Measurements from ENCODE around the gene ZNF726. TPM values are rescaled to one million over a fixed set of nuclear protein-coding genes. Genes with fewer than 3 reads are reported as not detected.
"Not testable (repeated sequence)": the region's sequence is repeated elsewhere in the genome, so short reads cannot be mapped to it uniquely, and the experiment has no call there.

Gene ZNF726
- total and polyA plus RNA-seq, 2 experiments from 2014 or later: 0.48 to 0.66 TPM

GRCh38 chr19:23876261-23876660, 38.4 kb upstream of the ZNF726 start (continued):
- TF ChIP-seq, protein P1, sequence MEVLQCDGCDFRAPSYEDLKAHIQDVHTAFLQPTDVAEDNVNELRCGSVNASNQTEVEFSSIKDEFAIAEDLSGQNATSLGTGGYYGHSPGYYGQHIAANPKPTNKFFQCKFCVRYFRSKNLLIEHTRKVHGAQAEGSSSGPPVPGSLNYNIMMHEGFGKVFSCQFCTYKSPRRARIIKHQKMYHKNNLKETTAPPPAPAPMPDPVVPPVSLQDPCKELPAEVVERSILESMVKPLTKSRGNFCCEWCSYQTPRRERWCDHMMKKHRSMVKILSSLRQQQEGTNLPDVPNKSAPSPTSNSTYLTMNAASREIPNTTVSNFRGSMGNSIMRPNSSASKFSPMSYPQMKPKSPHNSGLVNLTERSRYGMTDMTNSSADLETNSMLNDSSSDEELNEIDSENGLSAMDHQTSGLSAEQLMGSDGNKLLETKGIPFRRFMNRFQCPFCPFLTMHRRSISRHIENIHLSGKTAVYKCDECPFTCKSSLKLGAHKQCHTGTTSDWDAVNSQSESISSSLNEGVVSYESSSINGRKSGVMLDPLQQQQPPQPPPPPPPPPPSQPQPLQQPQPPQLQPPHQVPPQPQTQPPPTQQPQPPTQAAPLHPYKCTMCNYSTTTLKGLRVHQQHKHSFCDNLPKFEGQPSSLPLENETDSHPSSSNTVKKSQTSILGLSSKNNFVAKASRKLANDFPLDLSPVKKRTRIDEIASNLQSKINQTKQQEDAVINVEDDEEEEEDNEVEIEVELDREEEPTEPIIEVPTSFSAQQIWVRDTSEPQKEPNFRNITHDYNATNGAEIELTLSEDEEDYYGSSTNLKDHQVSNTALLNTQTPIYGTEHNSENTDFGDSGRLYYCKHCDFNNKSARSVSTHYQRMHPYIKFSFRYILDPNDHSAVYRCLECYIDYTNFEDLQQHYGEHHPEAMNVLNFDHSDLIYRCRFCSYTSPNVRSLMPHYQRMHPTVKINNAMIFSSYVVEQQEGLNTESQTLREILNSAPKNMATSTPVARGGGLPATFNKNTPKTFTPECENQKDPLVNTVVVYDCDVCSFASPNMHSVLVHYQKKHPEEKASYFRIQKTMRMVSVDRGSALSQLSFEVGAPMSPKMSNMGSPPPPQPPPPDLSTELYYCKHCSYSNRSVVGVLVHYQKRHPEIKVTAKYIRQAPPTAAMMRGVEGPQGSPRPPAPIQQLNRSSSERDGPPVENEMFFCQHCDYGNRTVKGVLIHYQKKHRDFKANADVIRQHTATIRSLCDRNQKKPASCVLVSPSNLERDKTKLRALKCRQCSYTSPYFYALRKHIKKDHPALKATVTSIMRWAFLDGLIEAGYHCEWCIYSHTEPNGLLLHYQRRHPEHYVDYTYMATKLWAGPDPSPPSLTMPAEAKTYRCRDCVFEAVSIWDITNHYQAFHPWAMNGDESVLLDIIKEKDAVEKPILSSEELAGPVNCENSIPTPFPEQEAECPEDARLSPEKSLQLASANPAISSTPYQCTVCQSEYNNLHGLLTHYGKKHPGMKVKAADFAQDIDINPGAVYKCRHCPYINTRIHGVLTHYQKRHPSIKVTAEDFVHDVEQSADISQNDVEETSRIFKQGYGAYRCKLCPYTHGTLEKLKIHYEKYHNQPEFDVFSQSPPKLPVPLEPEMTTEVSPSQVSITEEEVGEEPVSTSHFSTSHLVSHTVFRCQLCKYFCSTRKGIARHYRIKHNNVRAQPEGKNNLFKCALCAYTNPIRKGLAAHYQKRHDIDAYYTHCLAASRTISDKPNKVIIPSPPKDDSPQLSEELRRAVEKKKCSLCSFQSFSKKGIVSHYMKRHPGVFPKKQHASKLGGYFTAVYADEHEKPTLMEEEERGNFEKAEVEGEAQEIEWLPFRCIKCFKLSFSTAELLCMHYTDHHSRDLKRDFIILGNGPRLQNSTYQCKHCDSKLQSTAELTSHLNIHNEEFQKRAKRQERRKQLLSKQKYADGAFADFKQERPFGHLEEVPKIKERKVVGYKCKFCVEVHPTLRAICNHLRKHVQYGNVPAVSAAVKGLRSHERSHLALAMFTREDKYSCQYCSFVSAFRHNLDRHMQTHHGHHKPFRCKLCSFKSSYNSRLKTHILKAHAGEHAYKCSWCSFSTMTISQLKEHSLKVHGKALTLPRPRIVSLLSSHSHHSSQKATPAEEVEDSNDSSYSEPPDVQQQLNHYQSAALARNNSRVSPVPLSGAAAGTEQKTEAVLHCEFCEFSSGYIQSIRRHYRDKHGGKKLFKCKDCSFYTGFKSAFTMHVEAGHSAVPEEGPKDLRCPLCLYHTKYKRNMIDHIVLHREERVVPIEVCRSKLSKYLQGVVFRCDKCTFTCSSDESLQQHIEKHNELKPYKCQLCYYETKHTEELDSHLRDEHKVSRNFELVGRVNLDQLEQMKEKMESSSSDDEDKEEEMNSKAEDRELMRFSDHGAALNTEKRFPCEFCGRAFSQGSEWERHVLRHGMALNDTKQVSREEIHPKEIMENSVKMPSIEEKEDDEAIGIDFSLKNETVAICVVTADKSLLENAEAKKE (CRISPR knock-in tag; IDR thresholded peaks at IDR 0.05): no peak
- TF ChIP-seq EZH2phosphoT487 (IDR thresholded peaks at IDR 0.05; ENCODE audit: unreplicated experiment) (no peak), POLR2AphosphoS5 (IDR thresholded peaks at IDR 0.05; ENCODE audit: low read depth) (no peak)
- TF ChIP-seq, protein P2, sequence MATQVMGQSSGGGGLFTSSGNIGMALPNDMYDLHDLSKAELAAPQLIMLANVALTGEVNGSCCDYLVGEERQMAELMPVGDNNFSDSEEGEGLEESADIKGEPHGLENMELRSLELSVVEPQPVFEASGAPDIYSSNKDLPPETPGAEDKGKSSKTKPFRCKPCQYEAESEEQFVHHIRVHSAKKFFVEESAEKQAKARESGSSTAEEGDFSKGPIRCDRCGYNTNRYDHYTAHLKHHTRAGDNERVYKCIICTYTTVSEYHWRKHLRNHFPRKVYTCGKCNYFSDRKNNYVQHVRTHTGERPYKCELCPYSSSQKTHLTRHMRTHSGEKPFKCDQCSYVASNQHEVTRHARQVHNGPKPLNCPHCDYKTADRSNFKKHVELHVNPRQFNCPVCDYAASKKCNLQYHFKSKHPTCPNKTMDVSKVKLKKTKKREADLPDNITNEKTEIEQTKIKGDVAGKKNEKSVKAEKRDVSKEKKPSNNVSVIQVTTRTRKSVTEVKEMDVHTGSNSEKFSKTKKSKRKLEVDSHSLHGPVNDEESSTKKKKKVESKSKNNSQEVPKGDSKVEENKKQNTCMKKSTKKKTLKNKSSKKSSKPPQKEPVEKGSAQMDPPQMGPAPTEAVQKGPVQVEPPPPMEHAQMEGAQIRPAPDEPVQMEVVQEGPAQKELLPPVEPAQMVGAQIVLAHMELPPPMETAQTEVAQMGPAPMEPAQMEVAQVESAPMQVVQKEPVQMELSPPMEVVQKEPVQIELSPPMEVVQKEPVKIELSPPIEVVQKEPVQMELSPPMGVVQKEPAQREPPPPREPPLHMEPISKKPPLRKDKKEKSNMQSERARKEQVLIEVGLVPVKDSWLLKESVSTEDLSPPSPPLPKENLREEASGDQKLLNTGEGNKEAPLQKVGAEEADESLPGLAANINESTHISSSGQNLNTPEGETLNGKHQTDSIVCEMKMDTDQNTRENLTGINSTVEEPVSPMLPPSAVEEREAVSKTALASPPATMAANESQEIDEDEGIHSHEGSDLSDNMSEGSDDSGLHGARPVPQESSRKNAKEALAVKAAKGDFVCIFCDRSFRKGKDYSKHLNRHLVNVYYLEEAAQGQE (IDR thresholded peaks at IDR 0.05; ENCODE audit: unreplicated experiment): no peak

DNA sequence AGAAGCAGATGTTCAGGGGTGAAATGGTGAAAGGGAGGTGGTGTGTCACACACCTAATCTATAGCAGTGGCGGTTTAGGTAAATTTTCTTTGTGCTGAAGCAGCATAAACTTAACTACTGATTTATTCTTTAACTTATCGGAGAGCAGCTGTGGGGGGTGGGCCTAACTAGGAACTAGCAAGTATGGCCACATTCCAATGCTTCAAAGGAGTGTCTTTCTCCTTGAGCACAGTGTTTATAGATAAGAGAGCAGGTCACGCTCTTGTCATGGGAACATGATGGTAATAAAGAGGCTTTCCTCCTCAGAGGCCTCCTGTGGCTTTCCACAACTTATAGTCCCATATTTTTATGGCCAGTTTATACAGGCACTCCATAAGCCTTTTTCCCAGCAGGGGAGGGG, 37.9 kb upstream of the ZNF726 start:
- not testable (repeated sequence) for H3K4me1 Mint-ChIP-seq; DNase-seq (ENCODE audit: low spot score); H3K36me3 ChIP-seq (ENCODE audit: insufficient read depth); H3K27ac Mint-ChIP-seq; H3K27me3 ChIP-seq (ENCODE audit: insufficient read depth); ATAC-seq; H3F3A ChIP-seq (replicated peaks; ENCODE audit: low read depth); H3K79me2 ChIP-seq (replicated peaks; ENCODE audit: insufficient read depth); H3K4me2 ChIP-seq; H3K27me3 Mint-ChIP-seq (ENCODE audit: insufficient read depth, low read depth, poor library complexity); H3K27ac ChIP-seq (ENCODE audit: low read depth); H3K9me2 ChIP-seq (ENCODE audit: insufficient read depth); H3K4me1 ChIP-seq (ENCODE audit: insufficient read depth); H4K20me1 ChIP-seq (replicated peaks; ENCODE audit: insufficient read depth); H3K4me3 ChIP-seq; H3K4me3 Mint-ChIP-seq; H2AFZ ChIP-seq
- Mint-ChIP-seq H3K36me3 (ENCODE audit: low read depth) (peaks cover 42% of the 10 kb centered on the region), H3K9me3 (peaks cover 81% of the 10 kb centered on the region)

Data from GM23338 (cell line).